ENCODE measurements around the gene ARHGAP6. TPM values are rescaled to one million over a fixed set of nuclear protein-coding genes. Genes with fewer than 3 reads are reported as not detected.

ARHGAP6 gene
- total RNA-seq, 1 experiment from 2014 or later: 0.10 TPM

DNA sequence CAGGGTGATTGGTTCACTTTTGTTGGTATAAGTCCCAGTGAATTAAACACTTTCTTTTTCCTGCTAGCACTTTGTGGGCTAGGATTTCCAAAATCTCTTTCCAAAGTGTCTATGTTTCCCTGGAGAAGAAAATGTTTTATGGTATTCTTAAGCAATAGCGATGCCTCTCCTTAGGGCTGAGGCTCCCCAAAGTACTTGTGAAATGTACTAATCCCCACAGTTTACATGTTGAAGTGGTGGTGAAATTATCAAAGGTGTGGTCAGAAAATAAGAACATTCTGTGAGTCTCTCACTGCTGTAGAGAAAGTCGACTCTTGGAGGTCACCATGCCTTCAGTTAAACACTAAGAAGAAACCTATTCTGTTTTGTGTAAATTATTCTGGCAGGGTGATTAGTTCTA, 424.0 kb downstream of the ARHGAP6 start:
- Histone ChIP-seq H3K27me3 (ENCODE audit: insufficient read depth, low read length) (peaks cover 3% of the 10 kb centered on the region; the same call in 1 of the 2 replicates), H3K79me2 (ENCODE audit: insufficient read depth, low read length) (no peaks in the 10 kb centered on the region), H3K27ac (ENCODE audit: low read depth, low read length) (no peak overlapping the region), H3K9me3 (ENCODE audit: control insufficient read depth in 1 of 2, insufficient read depth in 1 of 2, low read depth in 1 of 2, low read length in 2 of 2) (no peaks in the 10 kb centered on the region), H3K4me3 (replicated peaks in 1 of 2; ENCODE audit: low read depth in 1 of 2, low read length in 2 of 2) (no peak overlapping the region), H3K9me2 (ENCODE audit: insufficient read depth) (no peaks in the 10 kb centered on the region), H2AFZ (ENCODE audit: low read depth, low read length, poor library complexity, severe bottlenecking) (no peak overlapping the region), H3K9ac (ENCODE audit: low read length) (no peak overlapping the region), H3K36me3 (ENCODE audit: control insufficient read depth in 1 of 2, insufficient read depth in 2 of 2, low read length in 2 of 2) (no peaks in the 10 kb centered on the region), H4K20me1 (ENCODE audit: insufficient read depth) (no peaks in the 10 kb centered on the region), H3K4me1 (ENCODE audit: control insufficient read depth in 1 of 2, insufficient read depth in 2 of 2, low read length in 2 of 2) (no peaks in the 10 kb centered on the region), H3K4me2 (ENCODE audit: low read length) (no peak overlapping the region)
- no TSS peak for BruUV-seq (replicated peaks)
- ChIA-PET RAD21 (ENCODE audit: low non-redundant PET in 1 of 2, low total read pairs in 2 of 2, uncharacterized antibody in 2 of 2, unreplicated experiment in 2 of 2) (no interaction called here), POLR2A (no interaction called here), CTCF (no interaction called here)
- intact Hi-C loops (cut with micrococcal nuclease): no loop called here
- TF ChIP-seq SP1 (IDR thresholded peaks at IDR 0.05; ENCODE audit: low read depth) (no peak), EGR1 (IDR thresholded peaks at IDR 0.05; ENCODE audit: low read depth) (no peak), POLR2A (IDR thresholded peaks at IDR 0.05; ENCODE audit: borderline replicate concordance, extremely low read depth, insufficient read depth, insufficient read length) (no peak), ZNF274 (IDR thresholded peaks at IDR 0.05; ENCODE audit: low read depth, low read length) (no peak), CEBPB (IDR thresholded peaks at IDR 0.05; ENCODE audit: low read depth) (no peak), YY1 (IDR thresholded peaks at IDR 0.05; ENCODE audit: extremely low read depth, insufficient replicate concordance, low read depth, low read length) (no peak), SIN3A (IDR thresholded peaks at IDR 0.05; ENCODE audit: low read depth) (no peak), ELF1 (IDR thresholded peaks at IDR 0.05; ENCODE audit: borderline replicate concordance, low read depth) (no peak)
- TF ChIP-seq, protein P1, sequence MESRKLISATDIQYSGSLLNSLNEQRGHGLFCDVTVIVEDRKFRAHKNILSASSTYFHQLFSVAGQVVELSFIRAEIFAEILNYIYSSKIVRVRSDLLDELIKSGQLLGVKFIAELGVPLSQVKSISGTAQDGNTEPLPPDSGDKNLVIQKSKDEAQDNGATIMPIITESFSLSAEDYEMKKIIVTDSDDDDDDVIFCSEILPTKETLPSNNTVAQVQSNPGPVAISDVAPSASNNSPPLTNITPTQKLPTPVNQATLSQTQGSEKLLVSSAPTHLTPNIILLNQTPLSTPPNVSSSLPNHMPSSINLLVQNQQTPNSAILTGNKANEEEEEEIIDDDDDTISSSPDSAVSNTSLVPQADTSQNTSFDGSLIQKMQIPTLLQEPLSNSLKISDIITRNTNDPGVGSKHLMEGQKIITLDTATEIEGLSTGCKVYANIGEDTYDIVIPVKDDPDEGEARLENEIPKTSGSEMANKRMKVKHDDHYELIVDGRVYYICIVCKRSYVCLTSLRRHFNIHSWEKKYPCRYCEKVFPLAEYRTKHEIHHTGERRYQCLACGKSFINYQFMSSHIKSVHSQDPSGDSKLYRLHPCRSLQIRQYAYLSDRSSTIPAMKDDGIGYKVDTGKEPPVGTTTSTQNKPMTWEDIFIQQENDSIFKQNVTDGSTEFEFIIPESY (IDR thresholded peaks at IDR 0.05; ENCODE audit: extremely low read depth, insufficient replicate concordance, low read length): no peak
- ATAC-seq: no peak
- no peak for DNase-seq (ENCODE audit: low read depth, low spot score)

DNA sequence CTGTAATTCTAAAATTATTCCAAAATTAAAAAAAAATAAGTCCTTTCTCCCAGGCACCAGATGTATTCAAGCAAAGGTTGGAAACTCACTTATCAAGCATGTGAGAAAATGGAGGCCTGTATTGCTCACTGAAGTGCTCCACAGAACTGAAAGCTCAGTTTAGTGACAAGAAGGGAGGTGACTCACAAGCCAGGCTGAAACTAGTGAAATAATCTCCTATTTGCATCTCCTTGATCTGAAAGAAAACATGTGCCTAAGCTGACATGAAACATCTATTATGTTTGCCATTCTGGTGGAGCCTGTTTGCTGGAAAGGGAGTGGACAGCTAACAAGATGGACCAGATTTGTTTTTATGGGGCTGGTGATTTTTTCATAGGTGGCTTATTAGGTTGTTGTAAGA, 426.5 kb downstream of the ARHGAP6 start:
- CTCF ChIA-PET: no interaction called here
- POLR2A ChIA-PET: no interaction called here
- H3K36me3 ChIP-seq (ENCODE audit: control insufficient read depth in 1 of 2, insufficient read depth in 2 of 2, low read length in 2 of 2): no peaks in the 10 kb centered on the region
- RAD21 ChIA-PET (ENCODE audit: low non-redundant PET in 1 of 2, low total read pairs in 2 of 2, uncharacterized antibody in 2 of 2, unreplicated experiment in 2 of 2): no interaction called here
- no peak overlapping the region for H3K9ac ChIP-seq (ENCODE audit: low read length)
- H3K4me2 ChIP-seq (ENCODE audit: low read length): no peak overlapping the region
- no peak overlapping the region for H3K4me3 ChIP-seq (replicated peaks in 1 of 2; ENCODE audit: low read depth in 1 of 2, low read length in 2 of 2)
- no peaks in the 10 kb centered on the region for H3K9me3 ChIP-seq (ENCODE audit: control insufficient read depth in 1 of 2, insufficient read depth in 1 of 2, low read depth in 1 of 2, low read length in 2 of 2)
- H3K27me3 ChIP-seq (ENCODE audit: insufficient read depth, low read length): peaks cover 3% of the 10 kb centered on the region; the same call in 1 of the 2 replicates
- DNase-seq (ENCODE audit: low read depth, low spot score): no peak
- H2AFZ ChIP-seq (ENCODE audit: low read depth, low read length, poor library complexity, severe bottlenecking): no peak overlapping the region
- H3K4me1 ChIP-seq (ENCODE audit: control insufficient read depth in 1 of 2, insufficient read depth in 2 of 2, low read length in 2 of 2): no peaks in the 10 kb centered on the region
- ATAC-seq: no peak
- H3K27ac ChIP-seq (ENCODE audit: low read depth, low read length): no peak overlapping the region
- no peaks in the 10 kb centered on the region for H3K9me2 ChIP-seq (ENCODE audit: insufficient read depth)
- no peaks in the 10 kb centered on the region for H3K79me2 ChIP-seq (ENCODE audit: insufficient read depth, low read length)
- intact Hi-C loops (cut with micrococcal nuclease): no loop called here
- no peaks in the 10 kb centered on the region for H4K20me1 ChIP-seq (ENCODE audit: insufficient read depth)
- BruUV-seq (replicated peaks): no TSS peak
- TF ChIP-seq SP1 (IDR thresholded peaks at IDR 0.05; ENCODE audit: low read depth) (no peak), EZH2 (IDR thresholded peaks at IDR 0.05) (no peak), SRF (IDR thresholded peaks at IDR 0.05; ENCODE audit: low read depth) (no peak)
- TF ChIP-seq, protein P2, sequence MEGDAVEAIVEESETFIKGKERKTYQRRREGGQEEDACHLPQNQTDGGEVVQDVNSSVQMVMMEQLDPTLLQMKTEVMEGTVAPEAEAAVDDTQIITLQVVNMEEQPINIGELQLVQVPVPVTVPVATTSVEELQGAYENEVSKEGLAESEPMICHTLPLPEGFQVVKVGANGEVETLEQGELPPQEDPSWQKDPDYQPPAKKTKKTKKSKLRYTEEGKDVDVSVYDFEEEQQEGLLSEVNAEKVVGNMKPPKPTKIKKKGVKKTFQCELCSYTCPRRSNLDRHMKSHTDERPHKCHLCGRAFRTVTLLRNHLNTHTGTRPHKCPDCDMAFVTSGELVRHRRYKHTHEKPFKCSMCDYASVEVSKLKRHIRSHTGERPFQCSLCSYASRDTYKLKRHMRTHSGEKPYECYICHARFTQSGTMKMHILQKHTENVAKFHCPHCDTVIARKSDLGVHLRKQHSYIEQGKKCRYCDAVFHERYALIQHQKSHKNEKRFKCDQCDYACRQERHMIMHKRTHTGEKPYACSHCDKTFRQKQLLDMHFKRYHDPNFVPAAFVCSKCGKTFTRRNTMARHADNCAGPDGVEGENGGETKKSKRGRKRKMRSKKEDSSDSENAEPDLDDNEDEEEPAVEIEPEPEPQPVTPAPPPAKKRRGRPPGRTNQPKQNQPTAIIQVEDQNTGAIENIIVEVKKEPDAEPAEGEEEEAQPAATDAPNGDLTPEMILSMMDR (IDR thresholded peaks at IDR 0.05 in 2 of 3, conservative IDR thresholded peaks at IDR 0.05 in 1 of 3; ENCODE audit: borderline replicate concordance in 1 of 3, insufficient read depth in 1 of 3, low read depth in 2 of 3, low read length in 2 of 3): no peak
- TF ChIP-seq, protein P3, sequence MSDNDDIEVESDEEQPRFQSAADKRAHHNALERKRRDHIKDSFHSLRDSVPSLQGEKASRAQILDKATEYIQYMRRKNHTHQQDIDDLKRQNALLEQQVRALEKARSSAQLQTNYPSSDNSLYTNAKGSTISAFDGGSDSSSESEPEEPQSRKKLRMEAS (IDR thresholded peaks at IDR 0.05): no peak

Measured in HCT116 (cell line).